Measurements from ENCODE around the gene SEPTIN8. TPM values are rescaled to one million over a fixed set of nuclear protein-coding genes. Genes with fewer than 3 reads are reported as not detected.

SEPTIN8 gene
- polyA plus RNA-seq, 1 of the 3 experiments (the other 2 are of a cell fraction) = 54.9 TPM

DNA sequence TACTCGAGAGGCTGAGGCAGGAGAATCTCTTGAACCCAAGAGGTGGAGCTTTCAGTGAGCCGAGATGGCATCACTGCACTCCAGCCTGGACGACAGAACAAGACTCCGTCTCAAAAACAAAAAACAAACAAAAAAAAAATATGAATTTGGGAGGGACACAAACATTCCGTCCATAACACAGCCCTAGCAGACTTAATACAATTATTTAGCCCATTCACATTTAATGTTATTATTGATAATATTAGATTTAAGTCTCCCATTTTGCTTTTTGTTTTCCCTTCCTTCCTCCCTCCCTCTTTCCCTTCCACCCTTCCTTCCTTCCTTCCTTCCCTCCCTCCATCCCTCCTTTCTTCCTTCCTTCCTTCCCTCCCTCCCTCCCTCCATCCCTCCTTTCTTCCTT, 34.4 kb downstream of the SEPTIN8 start (continued):
- TF ChIP-seq, protein P1, sequence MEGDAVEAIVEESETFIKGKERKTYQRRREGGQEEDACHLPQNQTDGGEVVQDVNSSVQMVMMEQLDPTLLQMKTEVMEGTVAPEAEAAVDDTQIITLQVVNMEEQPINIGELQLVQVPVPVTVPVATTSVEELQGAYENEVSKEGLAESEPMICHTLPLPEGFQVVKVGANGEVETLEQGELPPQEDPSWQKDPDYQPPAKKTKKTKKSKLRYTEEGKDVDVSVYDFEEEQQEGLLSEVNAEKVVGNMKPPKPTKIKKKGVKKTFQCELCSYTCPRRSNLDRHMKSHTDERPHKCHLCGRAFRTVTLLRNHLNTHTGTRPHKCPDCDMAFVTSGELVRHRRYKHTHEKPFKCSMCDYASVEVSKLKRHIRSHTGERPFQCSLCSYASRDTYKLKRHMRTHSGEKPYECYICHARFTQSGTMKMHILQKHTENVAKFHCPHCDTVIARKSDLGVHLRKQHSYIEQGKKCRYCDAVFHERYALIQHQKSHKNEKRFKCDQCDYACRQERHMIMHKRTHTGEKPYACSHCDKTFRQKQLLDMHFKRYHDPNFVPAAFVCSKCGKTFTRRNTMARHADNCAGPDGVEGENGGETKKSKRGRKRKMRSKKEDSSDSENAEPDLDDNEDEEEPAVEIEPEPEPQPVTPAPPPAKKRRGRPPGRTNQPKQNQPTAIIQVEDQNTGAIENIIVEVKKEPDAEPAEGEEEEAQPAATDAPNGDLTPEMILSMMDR (IDR thresholded peaks at IDR 0.05) = no peak
- TF ChIP-seq TCF12 (IDR thresholded peaks at IDR 0.05) (no peak), EP300 (IDR thresholded peaks at IDR 0.05; ENCODE audit: borderline replicate concordance in 1 of 2, low read depth in 1 of 2, low read length in 1 of 2) (no peak), NFIC (IDR thresholded peaks at IDR 0.05; ENCODE audit: borderline replicate concordance) (no peak), JUND (IDR thresholded peaks at IDR 0.05) (no peak), YY1 (IDR thresholded peaks at IDR 0.05; ENCODE audit: low read depth) (no peak)

DNA sequence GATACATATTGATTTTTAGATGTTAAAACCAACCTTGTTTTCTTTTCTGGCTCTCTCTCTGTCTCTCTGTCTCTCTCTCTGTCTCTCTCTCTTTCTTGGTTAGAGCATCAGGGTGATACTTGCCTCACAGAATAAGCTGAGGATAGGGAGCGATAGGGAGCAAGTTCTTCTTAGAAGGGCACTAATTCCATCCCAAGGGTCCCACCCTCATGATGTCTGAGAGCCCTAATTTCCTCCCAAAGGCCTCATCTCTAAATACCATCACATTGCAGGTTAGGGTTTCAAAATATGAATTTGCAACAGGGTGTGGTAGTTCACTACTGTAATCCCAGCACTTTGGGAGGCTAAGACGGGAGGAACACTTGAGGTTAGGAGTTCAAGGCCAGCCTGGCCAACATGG, 34.9 kb downstream of the SEPTIN8 start:
- Histone ChIP-seq H3K4me2 (no peak overlapping the region), H3K4me1 (ENCODE audit: control insufficient read depth in 1 of 2, insufficient read depth in 2 of 2, low read depth in 1 of 2, low read length in 1 of 2) (no peaks in the 10 kb centered on the region; a peak in 1 of 4 replicates), H3K4me3 (ENCODE audit: low read depth in 2 of 2, low read length in 1 of 2) (no peak overlapping the region), H3K9me2 (no peaks in the 10 kb centered on the region), H3K36me3 (replicated peaks in 1 of 2; ENCODE audit: control insufficient read depth in 1 of 2, insufficient read depth in 2 of 2, low read length in 1 of 2) (no peaks in the 10 kb centered on the region), H3K27ac (ENCODE audit: low read depth in 2 of 2, low read length in 1 of 2) (no peak overlapping the region), H3F3A (replicated peaks; ENCODE audit: insufficient read depth) (no peaks in the 10 kb centered on the region), H3K9me3 (no peaks in the 10 kb centered on the region), H3K27me3 (ENCODE audit: insufficient read depth) (no peaks in the 10 kb centered on the region), H3K79me2 (ENCODE audit: insufficient read depth) (peaks cover under 1% of the 10 kb centered on the region; the same call in 1 of the 2 replicates), H3K9ac (no peak overlapping the region), H4K20me1 (ENCODE audit: insufficient read depth) (no peaks in the 10 kb centered on the region), H2AFZ (ENCODE audit: low read depth) (no peak overlapping the region)
- CTCF ChIA-PET = no interaction called here
- POLR2A ChIA-PET = no interaction called here
- WGBS (ENCODE audit: low lambda C conversion rate) = 82% methylated on average over 2 of the region's 2 CpGs
- DNase-seq = no peak
- TF ChIP-seq GABPA (IDR thresholded peaks at IDR 0.05; ENCODE audit: low read depth) = no peak
- no peak for TF ChIP-seq TEAD4 (IDR thresholded peaks at IDR 0.05; ENCODE audit: borderline replicate concordance, insufficient read depth)
- TF ChIP-seq NRF1 (IDR thresholded peaks at IDR 0.05; ENCODE audit: low read depth, low read length) = no peak
- no peak for TF ChIP-seq MXI1 (IDR thresholded peaks at IDR 0.05; ENCODE audit: low read depth, low read length)
- TF ChIP-seq, protein P2, sequence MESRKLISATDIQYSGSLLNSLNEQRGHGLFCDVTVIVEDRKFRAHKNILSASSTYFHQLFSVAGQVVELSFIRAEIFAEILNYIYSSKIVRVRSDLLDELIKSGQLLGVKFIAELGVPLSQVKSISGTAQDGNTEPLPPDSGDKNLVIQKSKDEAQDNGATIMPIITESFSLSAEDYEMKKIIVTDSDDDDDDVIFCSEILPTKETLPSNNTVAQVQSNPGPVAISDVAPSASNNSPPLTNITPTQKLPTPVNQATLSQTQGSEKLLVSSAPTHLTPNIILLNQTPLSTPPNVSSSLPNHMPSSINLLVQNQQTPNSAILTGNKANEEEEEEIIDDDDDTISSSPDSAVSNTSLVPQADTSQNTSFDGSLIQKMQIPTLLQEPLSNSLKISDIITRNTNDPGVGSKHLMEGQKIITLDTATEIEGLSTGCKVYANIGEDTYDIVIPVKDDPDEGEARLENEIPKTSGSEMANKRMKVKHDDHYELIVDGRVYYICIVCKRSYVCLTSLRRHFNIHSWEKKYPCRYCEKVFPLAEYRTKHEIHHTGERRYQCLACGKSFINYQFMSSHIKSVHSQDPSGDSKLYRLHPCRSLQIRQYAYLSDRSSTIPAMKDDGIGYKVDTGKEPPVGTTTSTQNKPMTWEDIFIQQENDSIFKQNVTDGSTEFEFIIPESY (IDR thresholded peaks at IDR 0.05; ENCODE audit: borderline replicate concordance, low read depth) = no peak
- TF ChIP-seq, protein P3, sequence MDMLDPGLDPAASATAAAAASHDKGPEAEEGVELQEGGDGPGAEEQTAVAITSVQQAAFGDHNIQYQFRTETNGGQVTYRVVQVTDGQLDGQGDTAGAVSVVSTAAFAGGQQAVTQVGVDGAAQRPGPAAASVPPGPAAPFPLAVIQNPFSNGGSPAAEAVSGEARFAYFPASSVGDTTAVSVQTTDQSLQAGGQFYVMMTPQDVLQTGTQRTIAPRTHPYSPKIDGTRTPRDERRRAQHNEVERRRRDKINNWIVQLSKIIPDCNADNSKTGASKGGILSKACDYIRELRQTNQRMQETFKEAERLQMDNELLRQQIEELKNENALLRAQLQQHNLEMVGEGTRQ (IDR thresholded peaks at IDR 0.05; ENCODE audit: borderline replicate concordance, low read depth, low read length) = no peak
